GM20000 (cell line): ENCODE measurements around the gene ZCCHC4.

ENCODE experiments used
- DNase-seq: peaks from one replicate; pipeline ENCODE4 v3.0.0; 2012; ENCODE audit warnings: low spot score
- CTCF ChIP-seq: IDR thresholded peaks from 2 replicates; pipeline ENCODE4 v1.5.1; 2012; ENCODE audit warnings: mild to moderate bottlenecking, control low read depth; ENCODE audit errors: extremely low read depth, missing control alignments

ZCCHC4 gene

GRCh38 chr4:25378437-25378743 lies 65.8 kb downstream of the ZCCHC4 start:
- no peak for TF ChIP-seq CTCF
- no peak for DNase-seq

GRCh38 chr4:25379591-25379990 lies 67.0 kb downstream of the ZCCHC4 start:
- no peak for DNase-seq
- no peak for TF ChIP-seq CTCF

GRCh38 chr4:25383647-25384046 lies 71.1 kb downstream of the ZCCHC4 start:
- DNase-seq: no peak
- no peak for TF ChIP-seq CTCF

GRCh38 chr4:25386926-25387325 lies 74.4 kb downstream of the ZCCHC4 start:
- DNase-seq: no peak
- TF ChIP-seq CTCF: no peak

GRCh38 chr4:25397305-25397704 lies 84.7 kb downstream of the ZCCHC4 start:
- DNase-seq: no peak
- no peak for TF ChIP-seq CTCF

GRCh38 chr4:25399510-25399909 lies 86.9 kb downstream of the ZCCHC4 start:
- DNase-seq: no peak
- TF ChIP-seq CTCF: no peak

GRCh38 chr4:25401066-25401465 lies 88.5 kb downstream of the ZCCHC4 start:
- no peak for DNase-seq
- no peak for TF ChIP-seq CTCF

GRCh38 chr4:25402521-25402920 lies 89.9 kb downstream of the ZCCHC4 start:
- TF ChIP-seq CTCF: no peak
- no peak for DNase-seq
